ENCODE measurements around the gene LENG8.

DNA sequence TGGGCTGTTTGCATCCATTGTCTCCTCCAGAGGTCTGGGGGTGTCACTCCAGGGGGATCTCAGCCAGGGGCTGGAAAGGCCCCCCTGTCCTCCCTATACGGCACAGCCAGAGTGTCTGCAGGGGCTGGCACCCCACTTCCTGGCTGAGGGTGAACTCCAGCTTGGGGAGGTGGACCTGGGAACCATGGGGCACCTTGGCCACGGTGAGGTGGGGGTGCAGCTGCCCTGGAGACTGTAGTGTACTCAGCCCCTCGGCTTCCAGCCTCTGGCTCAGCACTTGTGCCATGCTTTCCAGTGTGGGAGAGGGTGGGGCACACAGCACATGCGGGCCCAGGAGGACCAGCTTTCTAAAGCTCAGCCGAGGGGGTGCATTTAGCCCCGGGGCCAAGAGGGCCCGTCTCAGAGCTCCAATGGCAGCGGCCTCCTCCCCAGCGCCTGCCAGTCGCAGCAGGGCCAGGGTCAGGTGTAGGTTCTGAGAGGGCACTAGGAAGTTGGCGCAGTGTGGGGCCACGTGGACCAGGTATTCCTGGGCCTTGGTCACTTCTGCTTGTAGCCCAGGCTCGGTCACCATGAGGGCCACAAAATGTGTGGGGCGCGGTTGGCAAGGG lies 13.2 kb downstream of the LENG8 start:
- TF ChIP-seq EP300 (IDR thresholded peaks at IDR 0.05), result no peak
- TF ChIP-seq, protein P1, sequence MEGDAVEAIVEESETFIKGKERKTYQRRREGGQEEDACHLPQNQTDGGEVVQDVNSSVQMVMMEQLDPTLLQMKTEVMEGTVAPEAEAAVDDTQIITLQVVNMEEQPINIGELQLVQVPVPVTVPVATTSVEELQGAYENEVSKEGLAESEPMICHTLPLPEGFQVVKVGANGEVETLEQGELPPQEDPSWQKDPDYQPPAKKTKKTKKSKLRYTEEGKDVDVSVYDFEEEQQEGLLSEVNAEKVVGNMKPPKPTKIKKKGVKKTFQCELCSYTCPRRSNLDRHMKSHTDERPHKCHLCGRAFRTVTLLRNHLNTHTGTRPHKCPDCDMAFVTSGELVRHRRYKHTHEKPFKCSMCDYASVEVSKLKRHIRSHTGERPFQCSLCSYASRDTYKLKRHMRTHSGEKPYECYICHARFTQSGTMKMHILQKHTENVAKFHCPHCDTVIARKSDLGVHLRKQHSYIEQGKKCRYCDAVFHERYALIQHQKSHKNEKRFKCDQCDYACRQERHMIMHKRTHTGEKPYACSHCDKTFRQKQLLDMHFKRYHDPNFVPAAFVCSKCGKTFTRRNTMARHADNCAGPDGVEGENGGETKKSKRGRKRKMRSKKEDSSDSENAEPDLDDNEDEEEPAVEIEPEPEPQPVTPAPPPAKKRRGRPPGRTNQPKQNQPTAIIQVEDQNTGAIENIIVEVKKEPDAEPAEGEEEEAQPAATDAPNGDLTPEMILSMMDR (IDR thresholded peaks at IDR 0.05), result no peak
